Smooth muscle cell (in vitro differentiated cells): ENCODE results near the gene SF3B1. TPM values are rescaled to one million over a fixed set of nuclear protein-coding genes. Genes with fewer than 3 reads are reported as not detected.
"Not testable (repeated sequence)": the region's sequence is repeated elsewhere in the genome, so short reads cannot be mapped to it uniquely, and the experiment has no call there.

Source experiments
- DNase-seq: peaks from one replicate; lab custom pipeline; 2025; ENCODE audit not compliant: unreplicated experiment; lab: John Stamatoyannopoulos, UW
- H2AFZ ChIP-seq: fragments of 200-600 bp; sonication (generic); 2 replicates; pipeline ENCODE4 v1.6.0; 2016; ENCODE audit warnings: antibody characterized with exemption, low read depth, mild to moderate bottlenecking
- H3F3A ChIP-seq: fragments of 200-600 bp; sonication (generic); 2 replicates; pipeline ENCODE4 v1.6.0; 2017; ENCODE audit warnings: antibody characterized with exemption, low read depth
- H3K27ac ChIP-seq: fragments of 200-600 bp; sonication (generic); 2 replicates; pipeline ENCODE4 v1.5.1; 2016; ENCODE audit warnings: low read depth, mild to moderate bottlenecking
- H3K27me3 ChIP-seq: fragments of 200-600 bp; sonication (generic); 2 replicates; pipeline ENCODE4 v1.6.1; 2016; ENCODE audit warnings: low read depth, mild to moderate bottlenecking
- H3K36me3 ChIP-seq: fragments of 200-600 bp; sonication (generic); 2 replicates; pipeline ENCODE4 v1.5.1; 2016; ENCODE audit warnings: low read depth
- H3K4me1 ChIP-seq: fragments of 200-600 bp; sonication (generic); 2 replicates; pipeline ENCODE4 v1.5.1; 2016; ENCODE audit warnings: low read depth
- H3K4me2 ChIP-seq: fragments of 200-600 bp; sonication (generic); 2 replicates; pipeline ENCODE4 v1.6.0; 2016; ENCODE audit warnings: mild to moderate bottlenecking
- H3K4me3 ChIP-seq: fragments of 200-600 bp; sonication (generic); 2 replicates; pipeline ENCODE4 v1.5.1; 2016; ENCODE audit warnings: mild to moderate bottlenecking
- H3K79me2 ChIP-seq: fragments of 200-600 bp; sonication (generic); 2 replicates; pipeline ENCODE4 v1.6.0; 2016; ENCODE audit warnings: low read depth, mild to moderate bottlenecking
- H3K9ac ChIP-seq: fragments of 200-600 bp; sonication (generic); 2 replicates; pipeline ENCODE4 v1.6.0; 2016; ENCODE audit warnings: low read depth
- H3K9me3 ChIP-seq: fragments of 200-600 bp; sonication (generic); replicated peaks from 2 replicates; pipeline ENCODE4 v1.5.1; 2016; ENCODE audit warnings: low read depth
- H4K20me1 ChIP-seq: fragments of 200-600 bp; sonication (generic); 2 replicates; pipeline ENCODE4 v1.6.0; 2016; ENCODE audit warnings: low read depth
- WGBS: methylation state at CpG from one replicate; pipeline ENCODE4 v1.1.7; 2016; ENCODE audit warnings: low lambda C conversion rate; 5-methylcytosine and 5-hydroxymethylcytosine counted together
- polyA plus RNA-seq: library from polyadenylated mRNA; unstranded; fragments of >200 nt; fragmentation: Nextera tagmentation; extraction: Ambion mirVana; gene quantifications from 2 replicates; pipeline ENCODE4 v1.2.1, GENCODE V29; 2016
- total RNA-seq: library from RNA; depleted of rRNA; stranded (reverse); fragments of >200 nt; gene quantifications from 2 replicates; pipeline ENCODE4 v1.2.3, GENCODE V29; 2014
- TF ChIP-seq, protein P1 (sequence below): fragments of 200-600 bp; sonication (generic); IDR thresholded peaks from 2 replicates; pipeline ENCODE4 v1.5.1; 2017; ENCODE audit warnings: borderline replicate concordance, mild to moderate bottlenecking, antibody characterized with exemption; ENCODE audit not compliant: insufficient read depth, poor library complexity, severe bottlenecking

The SF3B1 gene
- total and polyA plus RNA-seq, 2 experiments from 2014 or later, result 193 to 729 TPM

- TF ChIP-seq, protein P1, sequence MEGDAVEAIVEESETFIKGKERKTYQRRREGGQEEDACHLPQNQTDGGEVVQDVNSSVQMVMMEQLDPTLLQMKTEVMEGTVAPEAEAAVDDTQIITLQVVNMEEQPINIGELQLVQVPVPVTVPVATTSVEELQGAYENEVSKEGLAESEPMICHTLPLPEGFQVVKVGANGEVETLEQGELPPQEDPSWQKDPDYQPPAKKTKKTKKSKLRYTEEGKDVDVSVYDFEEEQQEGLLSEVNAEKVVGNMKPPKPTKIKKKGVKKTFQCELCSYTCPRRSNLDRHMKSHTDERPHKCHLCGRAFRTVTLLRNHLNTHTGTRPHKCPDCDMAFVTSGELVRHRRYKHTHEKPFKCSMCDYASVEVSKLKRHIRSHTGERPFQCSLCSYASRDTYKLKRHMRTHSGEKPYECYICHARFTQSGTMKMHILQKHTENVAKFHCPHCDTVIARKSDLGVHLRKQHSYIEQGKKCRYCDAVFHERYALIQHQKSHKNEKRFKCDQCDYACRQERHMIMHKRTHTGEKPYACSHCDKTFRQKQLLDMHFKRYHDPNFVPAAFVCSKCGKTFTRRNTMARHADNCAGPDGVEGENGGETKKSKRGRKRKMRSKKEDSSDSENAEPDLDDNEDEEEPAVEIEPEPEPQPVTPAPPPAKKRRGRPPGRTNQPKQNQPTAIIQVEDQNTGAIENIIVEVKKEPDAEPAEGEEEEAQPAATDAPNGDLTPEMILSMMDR, result no peak
- no peaks in the 10 kb centered on the region for H3K27me3 ChIP-seq
- H3K9ac ChIP-seq, result peak overlapping the region; percentile 99
- 36% methylated on average over 16 of the region's 16 CpGs for whole genome bisulfite sequencing
- DNase-seq, result no peak
- peak overlapping the region; percentile 95 for H3K27ac ChIP-seq
- H3K36me3 ChIP-seq, result no peaks in the 10 kb centered on the region
- no peaks in the 10 kb centered on the region for H3K9me3 ChIP-seq
- peak overlapping the region; percentile 75 for H2AFZ ChIP-seq
- H3K4me1 ChIP-seq, result peaks cover 26% of the 10 kb centered on the region
- peak overlapping the region; percentile 96 for H3K4me3 ChIP-seq
- peaks cover 9% of the 10 kb centered on the region for H3F3A ChIP-seq
- peaks cover 36% of the 10 kb centered on the region for H4K20me1 ChIP-seq
- peaks cover 48% of the 10 kb centered on the region for H3K79me2 ChIP-seq
- peak overlapping the region; percentile 94 for H3K4me2 ChIP-seq
These were observed 981 bp upstream of the SF3B1 start for GRCh38 chr2:197435598-197436420.

DNA sequence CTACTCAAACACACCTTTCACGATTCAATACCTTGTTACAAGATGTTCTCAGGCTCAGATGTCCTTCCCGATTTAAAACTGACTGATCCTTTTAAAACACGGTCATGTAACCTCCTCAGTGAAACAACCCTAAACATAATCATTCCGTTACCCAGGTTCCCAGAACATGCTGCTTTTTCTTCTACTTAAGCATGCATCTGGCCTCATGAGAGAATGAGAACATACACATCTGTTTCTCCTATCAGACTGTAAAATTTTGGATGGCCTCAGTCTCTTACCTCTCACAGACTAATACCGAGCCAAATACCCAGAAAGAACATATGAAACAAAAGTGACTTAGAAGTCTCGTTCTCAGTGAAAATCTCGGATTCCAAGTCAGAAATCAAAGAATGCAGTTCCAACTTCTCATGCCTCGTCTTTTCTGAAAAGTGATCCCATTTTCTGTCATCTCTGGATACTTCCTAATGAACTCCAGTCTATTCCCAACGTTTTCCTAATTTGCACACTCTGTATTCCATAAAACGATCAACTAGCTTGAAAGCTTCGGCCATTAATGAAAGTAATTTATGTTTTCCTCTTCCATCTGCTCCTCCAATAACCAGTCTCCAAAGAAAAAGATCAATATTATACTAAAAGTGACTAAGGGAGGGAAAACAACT lies 919 bp downstream of the SF3B1 start:
- peaks cover 9% of the 10 kb centered on the region for H3F3A ChIP-seq
- peaks cover 26% of the 10 kb centered on the region for H3K4me1 ChIP-seq
- TF ChIP-seq, protein P1, result no peak
- H3K4me2 ChIP-seq, result peak overlapping the region; percentile 99
- peak overlapping the region; percentile 99 for H3K9ac ChIP-seq
- peaks cover 67% of the 10 kb centered on the region for H3K79me2 ChIP-seq
- no peaks in the 10 kb centered on the region for H3K9me3 ChIP-seq
- DNase-seq, result no peak
- H3K36me3 ChIP-seq, result no peaks in the 10 kb centered on the region
- H3K27me3 ChIP-seq, result no peaks in the 10 kb centered on the region
- peaks cover 55% of the 10 kb centered on the region for H4K20me1 ChIP-seq
- WGBS, result 4% methylated on average over 11 of the region's 11 CpGs
- H3K4me3 ChIP-seq, result peak overlapping the region; percentile 96
- H2AFZ ChIP-seq, result no peak overlapping the region
- peak overlapping the region; percentile 95 for H3K27ac ChIP-seq

- not testable (repeated sequence) for H3K36me3 ChIP-seq, H3F3A ChIP-seq, H2AFZ ChIP-seq, H3K9me3 ChIP-seq, DNase-seq, H3K27me3 ChIP-seq
- WGBS, result 83% methylated on average over 6 of the region's 6 CpGs
- H3K4me2 ChIP-seq, result peak overlapping the region; percentile 99
- H3K27ac ChIP-seq, result peak overlapping the region; percentile 95
- peaks cover 26% of the 10 kb centered on the region for H3K4me1 ChIP-seq
- peak overlapping the region; percentile 96 for H3K4me3 ChIP-seq
- peak overlapping the region; percentile 99 for H3K9ac ChIP-seq
- peaks cover 80% of the 10 kb centered on the region for H3K79me2 ChIP-seq
- H4K20me1 ChIP-seq, result peaks cover 69% of the 10 kb centered on the region
These were observed 2.3 kb downstream of the SF3B1 start for GRCh38 chr2:197432527-197432926.

DNA sequence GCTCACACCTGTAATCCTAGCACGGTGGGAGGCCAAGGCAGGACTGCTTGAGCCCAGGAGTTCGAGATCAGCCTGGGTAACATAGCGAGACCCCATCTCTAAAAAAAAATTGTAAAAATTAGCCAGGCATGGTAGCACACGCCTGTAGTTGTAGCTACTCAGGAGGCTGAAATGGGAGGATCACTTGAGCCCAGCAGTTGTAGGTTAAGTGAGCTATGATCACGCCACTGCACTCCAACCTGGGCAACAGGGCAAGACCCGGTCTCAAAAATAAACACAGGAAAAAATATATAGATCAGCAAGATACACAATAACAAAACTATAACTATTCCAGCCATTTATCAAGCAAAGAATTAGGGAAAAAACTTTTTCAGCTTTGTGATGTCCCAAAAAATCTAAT lies 3.0 kb downstream of the SF3B1 start:
- TF ChIP-seq, protein P1, result no peak
- no peak overlapping the region for H3K9ac ChIP-seq
- H3K36me3 ChIP-seq, result no peaks in the 10 kb centered on the region
- H3K27me3 ChIP-seq, result no peaks in the 10 kb centered on the region
- no peaks in the 10 kb centered on the region for H3K9me3 ChIP-seq
- H4K20me1 ChIP-seq, result peaks cover 75% of the 10 kb centered on the region
- no peak overlapping the region for H2AFZ ChIP-seq
- H3K4me3 ChIP-seq, result peak overlapping the region; percentile 96
- H3F3A ChIP-seq, result peaks cover 9% of the 10 kb centered on the region
- H3K27ac ChIP-seq, result peak overlapping the region; percentile 95
- 87% methylated on average over 6 of the region's 6 CpGs for WGBS
- H3K4me2 ChIP-seq, result peak overlapping the region; percentile 99
- no peak for DNase-seq
- H3K4me1 ChIP-seq, result peaks cover 32% of the 10 kb centered on the region
- peaks cover 86% of the 10 kb centered on the region for H3K79me2 ChIP-seq
